ENCODE measurements around the gene FIGLA.

- TF ChIP-seq CTCF (conservative IDR thresholded peaks at IDR 0.05): no peak
- TF ChIP-seq ZFX (IDR thresholded peaks at IDR 0.05): no peak
Measured at GRCh38 chr2:70767079-70767698, 23.3 kb downstream of the FIGLA start.

Measured in C4-2B (cell line).